Measurements from ENCODE around the gene COIL. TPM values are rescaled to one million over a fixed set of nuclear protein-coding genes. Genes with fewer than 3 reads are reported as not detected.

Gene COIL
- total RNA-seq, 1 donor from 2014 or later = 17.4 TPM

- DNase-seq = no peak
Measured at GRCh38 chr17:56909742-56910508, 50.9 kb downstream of the COIL start.

GRCh38 chr17:56908001-56908542, 52.8 kb downstream of the COIL start:
- DNase-seq = no peak

- no peak for DNase-seq
Measured at GRCh38 chr17:56903560-56903959, 57.3 kb downstream of the COIL start.

GRCh38 chr17:56902348-56902747, 58.5 kb downstream of the COIL start:
- no peak for DNase-seq

- DNase-seq = no peak
Measured at GRCh38 chr17:56899403-56899802, 61.4 kb downstream of the COIL start.

- no peak for DNase-seq
Measured at GRCh38 chr17:56898874-56899273, 62.0 kb downstream of the COIL start.

- DNase-seq = no peak
Measured at GRCh38 chr17:56897646-56898424, 63.0 kb downstream of the COIL start.

GRCh38 chr17:56896968-56897359, 63.9 kb downstream of the COIL start:
- DNase-seq = no peak

- no peak for DNase-seq
Measured at GRCh38 chr17:56896217-56896967, 64.5 kb downstream of the COIL start.

GRCh38 chr17:56894859-56895455, 65.9 kb downstream of the COIL start:
- DNase-seq = no peak

GRCh38 chr17:56893503-56893902, 67.3 kb downstream of the COIL start:
- DNase-seq = no peak

GRCh38 chr17:56892333-56892732, 68.5 kb downstream of the COIL start:
- no peak for DNase-seq

- DNase-seq = no peak
Measured at GRCh38 chr17:56891751-56892150, 69.1 kb downstream of the COIL start.

GRCh38 chr17:56890906-56891674, 69.8 kb downstream of the COIL start:
- DNase-seq = no peak

GRCh38 chr17:56890390-56890789, 70.5 kb downstream of the COIL start:
- DNase-seq = no peak

Other genes starting within 250 kb of the COIL start
- gene C17orf67, start 127.1 kb downstream of the COIL start, total RNA-seq = 1.0 TPM
- gene DGKE, start 126.9 kb downstream of the COIL start, total RNA-seq = 10.1 TPM
- gene TRIM25, start 47.0 kb downstream of the COIL start, total RNA-seq = 22.1 TPM
- 32.1 TPM for gene SCPEP1, start 17.1 kb upstream of the COIL start, total RNA-seq
- 87.3 TPM for gene AKAP1, start 124.2 kb upstream of the COIL start, total RNA-seq

Measured in tongue (tissue), 2 donors.